ENCODE data around the gene TUBGCP6. TPM values are rescaled to one million over a fixed set of nuclear protein-coding genes. Genes with fewer than 3 reads are reported as not detected.

The TUBGCP6 gene
- total and polyA plus RNA-seq, 11 donors = 11.6 to 28.8 (median 17.7) TPM

- H3K27ac ChIP-seq = no peak overlapping the region
- H3K4me3 ChIP-seq = no peak overlapping the region
- TF ChIP-seq POLR2A (IDR thresholded peaks at IDR 0.05) = no peak
- TF ChIP-seq CTCF (IDR thresholded peaks at IDR 0.05) = peak; percentile 74 to 87 (median 80)
- H3K9me3 ChIP-seq = no peaks in the 10 kb centered on the region
- 55 to 66% (median 62%) methylated on average over 19 to 20 of the region's 20 CpGs for WGBS, 4 donors
- intact Hi-C loops (cut with DNase I) = loop anchor here in 9 of 10 donors (1.0 to 5.0 kb wide), 5 partner anchors 61 to 278 kb away; no protein-coding TSS in a partner anchor
- peaks cover 0 to 33% (median 20%) of the 10 kb centered on the region in 12 donors for H3K4me1 ChIP-seq
- H3K36me3 ChIP-seq = peaks cover 0 to 85% (median 72%) of the 10 kb centered on the region in 9 donors
- H3K27me3 ChIP-seq = no peaks in the 10 kb centered on the region
- ATAC-seq = peak in 3 of 4 donors; percentile 23 to 35 (median 29)
- peak in 3 of 5 donors; percentile 69 to 80 (median 78) for DNase-seq
Observed at GRCh38 chr22:50209893-50210292, 34.9 kb downstream of the TUBGCP6 start.

GRCh38 chr22:50208939-50209892 lies 35.6 kb downstream of the TUBGCP6 start:
- no peak overlapping the region for H3K4me3 ChIP-seq
- ATAC-seq (peak in 1 of 4 donors; percentile 14), DNase-seq (peak in 1 of 5 donors; percentile 62)
- 76 to 84% (median 81%) methylated on average over 15 to 31 of the region's 31 CpGs for whole genome bisulfite sequencing, 4 donors
- H3K4me1 ChIP-seq = peaks cover 0 to 34% (median 20%) of the 10 kb centered on the region in 12 donors
- no peak for TF ChIP-seq CTCF (IDR thresholded peaks at IDR 0.05)
- TF ChIP-seq POLR2A (IDR thresholded peaks at IDR 0.05) = no peak
- no peaks in the 10 kb centered on the region for H3K9me3 ChIP-seq
- H3K27me3 ChIP-seq = no peaks in the 10 kb centered on the region
- intact Hi-C loops (cut with DNase I) = loop anchor here in 7 of 10 donors (2.0 to 5.0 kb wide), 4 partner anchors 60 to 277 kb away; no protein-coding TSS in a partner anchor
- H3K27ac ChIP-seq = no peak overlapping the region
- H3K36me3 ChIP-seq = peaks cover 0 to 79% (median 70%) of the 10 kb centered on the region in 9 donors

- intact Hi-C loops (cut with DNase I) = loop anchor here in 7 of 10 donors (2.0 to 5.0 kb wide), 4 partner anchors 60 to 276 kb away; no protein-coding TSS in a partner anchor
- DNase-seq = peak in 1 of 5 donors; percentile 49
- no peak for ATAC-seq
- H3K4me3 ChIP-seq = no peak overlapping the region
- 86 to 89% (median 87%) methylated on average over 22 of the region's 22 CpGs for WGBS, 4 donors
- peaks cover 0 to 79% (median 68%) of the 10 kb centered on the region in 9 donors for H3K36me3 ChIP-seq
- H3K9me3 ChIP-seq = no peaks in the 10 kb centered on the region
- no peaks in the 10 kb centered on the region for H3K27me3 ChIP-seq
- no peak overlapping the region for H3K27ac ChIP-seq
- TF ChIP-seq CTCF (IDR thresholded peaks at IDR 0.05) (no peak), POLR2A (IDR thresholded peaks at IDR 0.05) (no peak)
- peaks cover 0 to 42% (median 20%) of the 10 kb centered on the region in 12 donors for H3K4me1 ChIP-seq
Observed at GRCh38 chr22:50208430-50208938, 36.3 kb downstream of the TUBGCP6 start.

Measured in heart left ventricle (tissue), 16 donors.